Middle frontal gyrus (tissue), 1 donor: ENCODE results near the gene TMOD1.

ENCODE experiments used
- DNase-seq: peaks from one replicate; pipeline ENCODE4 v3.0.0-alpha.2; 2015; ENCODE audit warnings: low spot score; ENCODE audit errors: extremely low spot score

Gene TMOD1

GRCh38 chr9:97632248-97632984 lies 130.9 kb downstream of the TMOD1 start:
- peak; percentile 22 for DNase-seq

GRCh38 chr9:97632985-97633858 lies 131.8 kb downstream of the TMOD1 start, which contains the start of the genes NCBP1 and TSTD2:
Gene NCBP1, plus strand, starts transcription at chr9:97633821. Its CDS starts 61 bp downstream, at chr9:97633882.
Gene TSTD2, minus strand, starts transcription at chr9:97633368. Its CDS starts 5,806 bp downstream, at chr9:97627562.
- peak; percentile 94 for DNase-seq

- no peak for DNase-seq
Measured at GRCh38 chr9:97633859-97634490, 132.5 kb downstream of the TMOD1 start.

GRCh38 chr9:97635026-97635425 lies 133.6 kb downstream of the TMOD1 start:
- DNase-seq, result no peak

- no peak for DNase-seq
Measured at GRCh38 chr9:97636903-97637302, 135.4 kb downstream of the TMOD1 start.

GRCh38 chr9:97638666-97639065 lies 137.2 kb downstream of the TMOD1 start:
- no peak for DNase-seq

GRCh38 chr9:97640325-97640724 lies 138.9 kb downstream of the TMOD1 start:
- DNase-seq, result no peak

- no peak for DNase-seq
Measured at GRCh38 chr9:97645720-97646119, 144.3 kb downstream of the TMOD1 start.

- no peak for DNase-seq
Measured at GRCh38 chr9:97647996-97648395, 146.5 kb downstream of the TMOD1 start.
